Neuronal stem cell (in vitro differentiated cells): ENCODE data around the gene TPH2.
A peak's percentile ranks its signal among the peaks of the same experiment; 100 is the strongest.

Experiments
- DNase-seq: peaks from one replicate; pipeline ENCODE4 v3.0.0-alpha.2; 2013; ENCODE audit warnings: low spot score
- H2AFZ ChIP-seq: one replicate; pipeline ENCODE4 v1.6.1; 2013; ENCODE audit warnings: mild to moderate bottlenecking, low read length, inconsistent platforms
- H2AK5ac ChIP-seq: 2 replicates; pipeline ENCODE4 v1.6.1; 2013; ENCODE audit warnings: low read depth, mild to moderate bottlenecking, inconsistent platforms, low read length, moderate library complexity, mixed read lengths
- H2BK120ac ChIP-seq: 2 replicates; pipeline ENCODE4 v1.6.1; 2013; ENCODE audit warnings: low read depth, mild to moderate bottlenecking, inconsistent platforms, low read length, moderate library complexity, mixed read lengths
- H2BK12ac ChIP-seq: one replicate; pipeline ENCODE4 v1.6.1; 2013; ENCODE audit warnings: low read length, inconsistent platforms
- H2BK15ac ChIP-seq: 2 replicates; pipeline ENCODE4 v1.6.1; 2013; ENCODE audit warnings: mild to moderate bottlenecking, low read length, inconsistent platforms, mixed read lengths
- H2BK5ac ChIP-seq: one replicate; pipeline ENCODE4 v1.6.1; 2013; ENCODE audit warnings: inconsistent platforms, mild to moderate bottlenecking, low read length, moderate library complexity
- H3K14ac ChIP-seq: one replicate; pipeline ENCODE4 v1.6.1; 2013; ENCODE audit warnings: low read length, inconsistent platforms
- H3K18ac ChIP-seq: 2 replicates; pipeline ENCODE4 v1.6.1; 2013; ENCODE audit warnings: low read length, inconsistent platforms
- H3K23ac ChIP-seq: 2 replicates; pipeline ENCODE4 v1.6.1; 2013; ENCODE audit warnings: low read depth, mild to moderate bottlenecking, mixed read lengths, low read length, inconsistent platforms; ENCODE audit not compliant: poor library complexity
- H3K27ac ChIP-seq: replicated peaks from 3 replicates; pipeline ENCODE4 v1.5.1; 2013; ENCODE audit warnings: low read length, inconsistent platforms
- H3K27me3 ChIP-seq, 3 experiments: 2 replicates each; pipeline ENCODE4 v1.6.1; 2013; ENCODE audit warnings: low read length in 3 of 3, mild to moderate bottlenecking in 2 of 3, inconsistent platforms in 1 of 3, low read depth in 1 of 3, mixed read lengths in 1 of 3, moderate library complexity in 1 of 3; ENCODE audit not compliant: control insufficient read depth in 3 of 3, insufficient read depth in 3 of 3
- H3K36me3 ChIP-seq, 2 donors: replicated peaks in 1 of 2; 2 replicates each; pipeline ENCODE4 v1.6.1; 2013; ENCODE audit warnings: low read length in 2 of 2; ENCODE audit not compliant: control insufficient read depth in 2 of 2, insufficient read depth in 2 of 2
- H3K4ac ChIP-seq: 2 replicates; pipeline ENCODE4 v1.6.1; 2013; ENCODE audit warnings: inconsistent platforms, mild to moderate bottlenecking, low read length, moderate library complexity
- H3K4me1 ChIP-seq, 2 donors: 1 replicate in 1 of 2; 2 replicates in 1 of 2; pipeline ENCODE4 v1.6.1; 2013; ENCODE audit warnings: low read length in 2 of 2, low read depth in 1 of 2; ENCODE audit not compliant: control insufficient read depth in 2 of 2, insufficient read depth in 1 of 2
- H3K4me2 ChIP-seq: one replicate; pipeline ENCODE4 v1.6.1; 2013; ENCODE audit warnings: mild to moderate bottlenecking, low read length, inconsistent platforms; ENCODE audit not compliant: insufficient read depth, poor library complexity, severe bottlenecking
- H3K4me3 ChIP-seq, 2 donors: 2 replicates each; pipeline ENCODE4 v1.5.1; 2013; ENCODE audit warnings: low read length in 2 of 2, mild to moderate bottlenecking in 2 of 2, inconsistent platforms in 1 of 2, moderate library complexity in 1 of 2
- H3K79me1 ChIP-seq: one replicate; pipeline ENCODE4 v1.6.1; 2013; ENCODE audit warnings: low read depth, mild to moderate bottlenecking, inconsistent platforms, low read length, moderate library complexity
- H3K9ac ChIP-seq: one replicate; pipeline ENCODE4 v1.6.1; 2013; ENCODE audit warnings: mild to moderate bottlenecking, low read depth, low read length, inconsistent platforms; ENCODE audit not compliant: poor library complexity
- H3K9me3 ChIP-seq, 2 donors: replicated peaks in 1 of 2; 2 replicates each; pipeline versions ENCODE3 to v1.6.1; 2013; ENCODE audit warnings: low read length in 2 of 2, mild to moderate bottlenecking in 2 of 2, inconsistent platforms in 1 of 2, low read depth in 1 of 2, mixed read lengths in 1 of 2, moderate library complexity in 1 of 2; ENCODE audit not compliant: control insufficient read depth in 2 of 2, insufficient read depth in 1 of 2
- H4K8ac ChIP-seq: one replicate; pipeline ENCODE4 v1.6.1; 2013; ENCODE audit warnings: low read depth, mild to moderate bottlenecking, inconsistent platforms, low read length, moderate library complexity
- H4K91ac ChIP-seq: one replicate; pipeline ENCODE4 v1.6.1; 2013; ENCODE audit warnings: low read length, low read depth, mild to moderate bottlenecking, inconsistent platforms; ENCODE audit not compliant: poor library complexity
- WGBS, 2 donors: extraction: QIAGEN DNeasy Blood & Tissue Kit; methylation state at CpG; one replicate each; pipeline ENCODE4 v1.1.7; 2013; ENCODE audit warnings: missing lambda C conversion rate in 2 of 2, mixed read lengths in 1 of 2; ENCODE audit not compliant: insufficient read length in 2 of 2, insufficient replicate concordance in 1 of 2; ENCODE audit errors: extremely low coverage in 2 of 2; 5-methylcytosine and 5-hydroxymethylcytosine counted together

The TPH2 gene

GRCh38 chr12:72011374-72011773 is 72.7 kb downstream of the TPH2 start:
- H3K79me1 ChIP-seq, result no peaks in the 10 kb centered on the region
- WGBS, 2 donors, result no CpG with 5 or more reads among the region's 1 CpG
- no peak overlapping the region for H3K18ac ChIP-seq
- H3K4ac ChIP-seq, result no peak overlapping the region
- no peak overlapping the region for H2BK5ac ChIP-seq
- no peak overlapping the region for H3K23ac ChIP-seq
- H3K9ac ChIP-seq, result no peak overlapping the region
- no peak overlapping the region for H2AFZ ChIP-seq
- H3K4me1 ChIP-seq, result no peaks in the 10 kb centered on the region
- no peak for DNase-seq
- H3K27me3 ChIP-seq, result no peaks in the 10 kb centered on the region
- no peak overlapping the region for H3K4me2 ChIP-seq
- no peak overlapping the region for H4K8ac ChIP-seq
- no peak overlapping the region for H4K91ac ChIP-seq
- H2BK120ac ChIP-seq, result no peak overlapping the region
- no peak overlapping the region for H2AK5ac ChIP-seq
- H3K36me3 ChIP-seq, result no peaks in the 10 kb centered on the region
- H3K14ac ChIP-seq, result no peak overlapping the region
- H3K27ac ChIP-seq, result no peak overlapping the region
- no peak overlapping the region for H3K4me3 ChIP-seq
- no peak overlapping the region for H2BK12ac ChIP-seq
- no peak overlapping the region for H2BK15ac ChIP-seq
- H3K9me3 ChIP-seq, result no peaks in the 10 kb centered on the region

- Histone ChIP-seq H2BK15ac (no peak overlapping the region), H3K9ac (no peak overlapping the region), H3K23ac (no peak overlapping the region), H2BK120ac (no peak overlapping the region), H3K27ac (no peak overlapping the region), H4K8ac (no peak overlapping the region), H3K4me2 (no peak overlapping the region), H2AFZ (no peak overlapping the region), H3K4me1 (no peaks in the 10 kb centered on the region), H3K36me3 (no peaks in the 10 kb centered on the region), H2BK12ac (no peak overlapping the region), H3K4ac (no peak overlapping the region), H3K4me3 (no peak overlapping the region), H3K14ac (no peak overlapping the region), H4K91ac (no peak overlapping the region), H3K9me3 (no peaks in the 10 kb centered on the region), H3K18ac (no peak overlapping the region), H3K79me1 (no peaks in the 10 kb centered on the region), H2BK5ac (no peak overlapping the region), H2AK5ac (no peak overlapping the region), H3K27me3 (no peaks in the 10 kb centered on the region)
- no CpG with 5 or more reads among the region's 4 CpGs for WGBS, 2 donors
- no peak for DNase-seq
These were observed 74.2 kb downstream of the TPH2 start for GRCh38 chr12:72012874-72013273.

- H3K18ac ChIP-seq, result no peak overlapping the region
- H4K91ac ChIP-seq, result no peak overlapping the region
- WGBS, 2 donors, result no CpG with 5 or more reads among the region's 1 CpG
- H3K4me2 ChIP-seq, result no peak overlapping the region
- H3K4ac ChIP-seq, result no peak overlapping the region
- H3K27ac ChIP-seq, result no peak overlapping the region
- H3K36me3 ChIP-seq, result no peaks in the 10 kb centered on the region
- no peak overlapping the region for H3K4me3 ChIP-seq
- no peak overlapping the region for H3K23ac ChIP-seq
- no peak overlapping the region for H2BK120ac ChIP-seq
- H2AK5ac ChIP-seq, result no peak overlapping the region
- no peaks in the 10 kb centered on the region for H3K79me1 ChIP-seq
- no peak overlapping the region for H2BK12ac ChIP-seq
- H2BK15ac ChIP-seq, result no peak overlapping the region
- no peaks in the 10 kb centered on the region for H3K4me1 ChIP-seq
- no peak overlapping the region for H2BK5ac ChIP-seq
- H3K9me3 ChIP-seq, result no peaks in the 10 kb centered on the region
- H4K8ac ChIP-seq, result no peak overlapping the region
- DNase-seq, result no peak
- no peak overlapping the region for H3K14ac ChIP-seq
- no peak overlapping the region for H2AFZ ChIP-seq
- no peak overlapping the region for H3K9ac ChIP-seq
- no peaks in the 10 kb centered on the region for H3K27me3 ChIP-seq
These were observed 77.2 kb downstream of the TPH2 start for GRCh38 chr12:72015895-72016294.

GRCh38 chr12:72017054-72017651 is 78.5 kb downstream of the TPH2 start:
- H3K23ac ChIP-seq, result no peak overlapping the region
- H3K4me2 ChIP-seq, result no peak overlapping the region
- H3K4ac ChIP-seq, result no peak overlapping the region
- H2AK5ac ChIP-seq, result no peak overlapping the region
- H3K4me1 ChIP-seq, result no peaks in the 10 kb centered on the region
- H2BK12ac ChIP-seq, result no peak overlapping the region
- no CpG with 5 or more reads among the region's 6 CpGs for WGBS, 2 donors
- no peaks in the 10 kb centered on the region for H3K9me3 ChIP-seq
- H3K18ac ChIP-seq, result no peak overlapping the region
- H4K91ac ChIP-seq, result no peak overlapping the region
- H2BK120ac ChIP-seq, result no peak overlapping the region
- no peaks in the 10 kb centered on the region for H3K36me3 ChIP-seq
- no peak overlapping the region for H3K9ac ChIP-seq
- no peak overlapping the region for H3K14ac ChIP-seq
- no peak overlapping the region for H4K8ac ChIP-seq
- peak; percentile 80 for DNase-seq
- H3K79me1 ChIP-seq, result no peaks in the 10 kb centered on the region
- peak overlapping the region; percentile 40 for H2AFZ ChIP-seq
- H2BK15ac ChIP-seq, result no peak overlapping the region
- H3K4me3 ChIP-seq, result no peak overlapping the region
- no peak overlapping the region for H2BK5ac ChIP-seq
- H3K27ac ChIP-seq, result no peak overlapping the region
- no peaks in the 10 kb centered on the region for H3K27me3 ChIP-seq
